Endodermal cell (in vitro differentiated cells): Measurements from ENCODE around the gene SDCCAG8. TPM values are rescaled to one million over a fixed set of nuclear protein-coding genes. Genes with fewer than 3 reads are reported as not detected.

Experiments used
- DNase-seq: peaks from one replicate; pipeline ENCODE4 v3.0.0-alpha.2; 2017
- H3K27ac ChIP-seq: 2 replicates; pipeline ENCODE4 v1.5.1; 2013; ENCODE audit warnings: mild to moderate bottlenecking, low read depth, low read length, moderate library complexity
- H3K27me3 ChIP-seq: 2 replicates; pipeline ENCODE4 v1.6.1; 2013; ENCODE audit warnings: mild to moderate bottlenecking, low read length, moderate library complexity; ENCODE audit not compliant: insufficient read depth, control insufficient read depth, poor library complexity, severe bottlenecking
- H3K36me3 ChIP-seq: 2 replicates; pipeline ENCODE4 v1.7.0; 2013; ENCODE audit warnings: mild to moderate bottlenecking, low read length, moderate library complexity; ENCODE audit not compliant: control insufficient read depth, insufficient read depth
- H3K4me1 ChIP-seq: one replicate; pipeline ENCODE4 v1.7.0; 2013; ENCODE audit warnings: low read length; ENCODE audit not compliant: control insufficient read depth, insufficient read depth
- H3K4me3 ChIP-seq: 2 replicates; pipeline ENCODE4 v1.5.1; 2013; ENCODE audit warnings: mild to moderate bottlenecking, low read length, moderate library complexity
- H3K9ac ChIP-seq: 2 replicates; pipeline ENCODE4 v1.6.1; 2013; ENCODE audit warnings: mild to moderate bottlenecking, low read length, moderate library complexity; ENCODE audit not compliant: poor library complexity, severe bottlenecking; ENCODE audit errors: extremely low read depth
- H3K9me3 ChIP-seq: 2 replicates; pipeline ENCODE4 v1.6.1; 2013; ENCODE audit warnings: mild to moderate bottlenecking, low read length, moderate library complexity; ENCODE audit not compliant: control insufficient read depth
- H3K27ac Mint-ChIP-seq: 2 replicates; pipeline ENCODE4 v1.8.0; 2020; ENCODE audit warnings: mixed read lengths
- H3K27me3 Mint-ChIP-seq: 2 replicates; pipeline ENCODE4 v1.8.0; 2021; ENCODE audit warnings: mild to moderate bottlenecking, mixed read lengths; ENCODE audit not compliant: insufficient read depth
- H3K36me3 Mint-ChIP-seq: 2 replicates; pipeline ENCODE4 v1.8.0; 2020; ENCODE audit warnings: low read depth, mixed read lengths
- H3K4me1 Mint-ChIP-seq: 2 replicates; pipeline ENCODE4 v1.8.0; 2020; ENCODE audit warnings: mixed read lengths
- H3K4me3 Mint-ChIP-seq: 2 replicates; pipeline ENCODE4 v1.8.0; 2020; ENCODE audit warnings: mild to moderate bottlenecking, moderate library complexity, mixed read lengths
- H3K9me3 Mint-ChIP-seq: 2 replicates; pipeline ENCODE4 v1.8.0; 2020; ENCODE audit warnings: mild to moderate bottlenecking, mixed read lengths
- CTCF ChIP-seq: fragments of 200-600 bp; sonication (generic); conservative IDR thresholded peaks from 2 replicates; pipeline ENCODE4 v1.5.0; 2021; ENCODE audit warnings: antibody characterized with exemption, mild to moderate bottlenecking
- WGBS, 2 experiments: methylation state at CpG; one replicate each; pipeline versions ENCODE4 v1.1.5 to v1.1.7; 2013; ENCODE audit warnings: missing lambda C conversion rate in 2 of 2, mixed read lengths in 1 of 2; ENCODE audit not compliant: insufficient coverage in 1 of 2, insufficient read length in 1 of 2; 5-methylcytosine and 5-hydroxymethylcytosine counted together
- total RNA-seq, 2 donors: library from RNA; stranded (reverse); fragmentation: NEBNext Ultra II Directional in 1 of 2; extraction: Animal tissue kit (Norgen Biotek cat#: 25700) in 1 of 2; gene quantifications; 2 replicates in 1 of 2; 3 replicates in 1 of 2; pipeline ENCODE4 v1.2.1, GENCODE V29; 2021

The SDCCAG8 gene
- total RNA-seq, 2 donors from 2014 or later: 19.8 to 27.5 TPM

GRCh38 chr1:243267914-243268653 lies 12.2 kb downstream of the SDCCAG8 start:
- H3K27ac Mint-ChIP-seq: no peak overlapping the region
- no peak overlapping the region for H3K9ac ChIP-seq

GRCh38 chr1:243268751-243269460 lies 13.1 kb downstream of the SDCCAG8 start:
- no peak overlapping the region for H3K27ac Mint-ChIP-seq
- 84 to 92% methylated on average over 4 to 10 of the region's 13 CpGs for WGBS, 2 experiments
- H3K4me1 Mint-ChIP-seq: peaks cover 21% of the 10 kb centered on the region
- DNase-seq: peak; percentile 51
- no peaks in the 10 kb centered on the region for H3K27me3 Mint-ChIP-seq
- no peak overlapping the region for H3K4me3 Mint-ChIP-seq
- no peaks in the 10 kb centered on the region for H3K9me3 Mint-ChIP-seq
- Histone ChIP-seq H3K27me3 (no peaks in the 10 kb centered on the region), H3K27ac (no peak overlapping the region), H3K36me3 (no peaks in the 10 kb centered on the region), H3K4me1 (peaks cover 6% of the 10 kb centered on the region), H3K4me3 (no peak overlapping the region), H3K9ac (no peak overlapping the region), H3K9me3 (no peaks in the 10 kb centered on the region)
- H3K36me3 Mint-ChIP-seq: no peaks in the 10 kb centered on the region
- TF ChIP-seq CTCF: peak; percentile 52

More at GRCh38 chr1:243267914-243268653, 12.2 kb downstream of the SDCCAG8 start:
- no peaks in the 10 kb centered on the region for H3K27me3 ChIP-seq
- TF ChIP-seq CTCF: no peak
- no peak overlapping the region for H3K27ac ChIP-seq
- Mint-ChIP-seq H3K4me3 (no peak overlapping the region), H3K27me3 (no peaks in the 10 kb centered on the region), H3K9me3 (no peaks in the 10 kb centered on the region), H3K36me3 (no peaks in the 10 kb centered on the region), H3K4me1 (peaks cover 21% of the 10 kb centered on the region)
- no peaks in the 10 kb centered on the region for H3K9me3 ChIP-seq
- 95 to 99% methylated on average over 10 to 12 of the region's 12 CpGs for WGBS, 2 experiments
- DNase-seq: no peak
- H3K4me3 ChIP-seq: no peak overlapping the region
- H3K4me1 ChIP-seq: peaks cover 10% of the 10 kb centered on the region
- H3K36me3 ChIP-seq: no peaks in the 10 kb centered on the region

GRCh38 chr1:243269461-243269801 lies 13.6 kb downstream of the SDCCAG8 start:
- Histone ChIP-seq H3K4me3 (no peak overlapping the region), H3K36me3 (no peaks in the 10 kb centered on the region), H3K9me3 (no peaks in the 10 kb centered on the region), H3K27me3 (no peaks in the 10 kb centered on the region), H3K4me1 (peaks cover 6% of the 10 kb centered on the region), H3K27ac (no peak overlapping the region), H3K9ac (no peak overlapping the region)
- no peak for TF ChIP-seq CTCF
- Mint-ChIP-seq H3K27me3 (no peaks in the 10 kb centered on the region), H3K4me3 (no peak overlapping the region), H3K27ac (no peak overlapping the region), H3K36me3 (no peaks in the 10 kb centered on the region), H3K4me1 (peaks cover 21% of the 10 kb centered on the region), H3K9me3 (no peaks in the 10 kb centered on the region)
- 99% methylated on average over 4 of the region's 4 CpGs; no CpG with 5 or more reads in 1 of the 2 experiments for WGBS, 2 experiments
- DNase-seq: no peak
